DOHH2 (cell line): ENCODE results near the gene NUAK2.

Source experiments
- H3F3A ChIP-seq: fragments of 200-600 bp; sonication (generic), shearing (Covaris generic); 2 replicates; pipeline ENCODE4 v1.6.0; 2016; ENCODE audit warnings: antibody characterized with exemption, mild to moderate bottlenecking; ENCODE audit not compliant: control insufficient read depth, insufficient read depth
- H3K27ac ChIP-seq: fragments of 200-600 bp; sonication (generic); 2 replicates; pipeline ENCODE4 v1.5.1; 2014; ENCODE audit warnings: low read depth, mild to moderate bottlenecking, low read length, moderate library complexity
- H3K27me3 ChIP-seq: fragments of 200-600 bp; sonication (generic); 2 replicates; pipeline ENCODE4 v1.6.1; 2014; ENCODE audit warnings: mild to moderate bottlenecking, low read length, mixed read lengths; ENCODE audit not compliant: control insufficient read depth
- H3K36me3 ChIP-seq: fragments of 200-600 bp; sonication (generic); 2 replicates; pipeline ENCODE4 v1.6.1; 2014; ENCODE audit warnings: mild to moderate bottlenecking, low read length, moderate library complexity, mixed read lengths; ENCODE audit not compliant: control insufficient read depth
- H3K4me1 ChIP-seq: fragments of 200-600 bp; sonication (generic); 2 replicates; pipeline ENCODE4 v1.6.1; 2014; ENCODE audit warnings: mild to moderate bottlenecking, low read length, mixed read lengths; ENCODE audit not compliant: control insufficient read depth
- H3K4me2 ChIP-seq: fragments of 200-600 bp; sonication (generic); 2 replicates; pipeline ENCODE4 v1.6.0; 2014; ENCODE audit warnings: mild to moderate bottlenecking, low read length, moderate library complexity
- H3K4me3 ChIP-seq: fragments of 200-600 bp; sonication (generic); 2 replicates; pipeline ENCODE4 v1.5.1; 2014; ENCODE audit warnings: mild to moderate bottlenecking, low read length, mixed read lengths
- H3K79me2 ChIP-seq: fragments of 200-600 bp; sonication (generic); 2 replicates; pipeline ENCODE4 v1.6.1; 2014; ENCODE audit warnings: mild to moderate bottlenecking, low read length, mixed read lengths; ENCODE audit not compliant: control insufficient read depth
- H3K9me2 ChIP-seq: fragments of 200-600 bp; sonication (generic); replicated peaks from 2 replicates; pipeline ENCODE4 v1.6.1; 2014; ENCODE audit warnings: mild to moderate bottlenecking, low read length, mixed read lengths; ENCODE audit not compliant: control insufficient read depth
- H3K9me3 ChIP-seq: fragments of 200-600 bp; sonication (generic); 2 replicates; pipeline ENCODE4 v1.6.1; 2014; ENCODE audit warnings: antibody characterized with exemption, low read length, mixed read lengths; ENCODE audit not compliant: control insufficient read depth, insufficient read depth
- H4K20me1 ChIP-seq: fragments of 200-600 bp; sonication (generic); 2 replicates; pipeline ENCODE4 v1.6.0; 2014; ENCODE audit warnings: low read depth, mild to moderate bottlenecking, antibody characterized with exemption, low read length, moderate library complexity; ENCODE audit not compliant: control insufficient read depth, insufficient read depth
- EZH2phosphoT487 ChIP-seq: fragments of 200-600 bp; sonication (generic); IDR thresholded peaks from 2 replicates; pipeline ENCODE4 v1.6.1; 2017; ENCODE audit warnings: borderline replicate concordance, mild to moderate bottlenecking, antibody characterized with exemption, low read length, moderate library complexity, mixed read lengths
- TF ChIP-seq, protein P1 (sequence below): fragments of 200-600 bp; sonication (generic); IDR thresholded peaks from one replicate; pipeline ENCODE4 v1.5.1; 2014; ENCODE audit warnings: antibody characterized with exemption, mild to moderate bottlenecking, low read depth, low read length; ENCODE audit not compliant: poor library complexity, severe bottlenecking

The NUAK2 gene

DNA sequence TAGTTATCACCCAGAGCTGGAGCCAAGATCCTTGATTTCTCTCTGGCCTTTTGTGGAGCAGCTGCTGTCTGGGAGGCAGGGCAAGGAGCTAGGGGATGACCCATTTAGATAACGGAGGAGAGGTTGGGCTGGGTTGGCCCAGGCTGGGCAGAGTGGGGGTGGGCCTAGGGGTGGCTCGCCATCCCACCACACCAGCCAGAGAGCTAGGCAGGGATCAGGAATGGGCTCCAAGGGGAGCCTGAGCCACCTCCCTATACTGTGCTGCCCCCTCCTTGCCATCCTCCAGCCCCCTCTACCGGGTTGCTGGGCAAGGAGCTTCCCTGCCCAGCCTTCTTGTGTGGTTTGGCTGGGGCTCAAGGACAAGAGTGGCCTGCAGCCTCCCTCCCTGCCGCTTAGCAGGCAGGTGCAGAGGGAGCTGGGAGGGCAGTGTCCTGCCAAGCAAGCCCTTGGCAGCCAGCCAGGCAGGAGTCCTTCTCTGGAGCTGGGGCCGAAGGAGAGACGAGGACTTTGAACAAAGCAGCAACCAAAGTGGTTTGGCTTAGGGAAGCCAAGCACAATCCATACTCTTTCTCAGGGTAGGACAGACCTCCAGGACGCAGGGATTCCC is 4.1 kb downstream of the NUAK2 start:
- Histone ChIP-seq H3F3A (peaks cover 15% of the 10 kb centered on the region), H3K9me3 (no peaks in the 10 kb centered on the region), H3K4me2 (peak overlapping the region; percentile 89), H4K20me1 (peaks cover 12% of the 10 kb centered on the region), H3K9me2 (no peaks in the 10 kb centered on the region), H3K36me3 (peaks cover 55% of the 10 kb centered on the region), H3K4me3 (peak overlapping the region; percentile 99), H3K27ac (peak overlapping the region; percentile 85), H3K27me3 (no peaks in the 10 kb centered on the region), H3K4me1 (peaks cover 82% of the 10 kb centered on the region), H3K79me2 (peaks cover 92% of the 10 kb centered on the region)
- TF ChIP-seq EZH2phosphoT487, result no peak
- TF ChIP-seq, protein P1, sequence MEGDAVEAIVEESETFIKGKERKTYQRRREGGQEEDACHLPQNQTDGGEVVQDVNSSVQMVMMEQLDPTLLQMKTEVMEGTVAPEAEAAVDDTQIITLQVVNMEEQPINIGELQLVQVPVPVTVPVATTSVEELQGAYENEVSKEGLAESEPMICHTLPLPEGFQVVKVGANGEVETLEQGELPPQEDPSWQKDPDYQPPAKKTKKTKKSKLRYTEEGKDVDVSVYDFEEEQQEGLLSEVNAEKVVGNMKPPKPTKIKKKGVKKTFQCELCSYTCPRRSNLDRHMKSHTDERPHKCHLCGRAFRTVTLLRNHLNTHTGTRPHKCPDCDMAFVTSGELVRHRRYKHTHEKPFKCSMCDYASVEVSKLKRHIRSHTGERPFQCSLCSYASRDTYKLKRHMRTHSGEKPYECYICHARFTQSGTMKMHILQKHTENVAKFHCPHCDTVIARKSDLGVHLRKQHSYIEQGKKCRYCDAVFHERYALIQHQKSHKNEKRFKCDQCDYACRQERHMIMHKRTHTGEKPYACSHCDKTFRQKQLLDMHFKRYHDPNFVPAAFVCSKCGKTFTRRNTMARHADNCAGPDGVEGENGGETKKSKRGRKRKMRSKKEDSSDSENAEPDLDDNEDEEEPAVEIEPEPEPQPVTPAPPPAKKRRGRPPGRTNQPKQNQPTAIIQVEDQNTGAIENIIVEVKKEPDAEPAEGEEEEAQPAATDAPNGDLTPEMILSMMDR, result peak; percentile 22

DNA sequence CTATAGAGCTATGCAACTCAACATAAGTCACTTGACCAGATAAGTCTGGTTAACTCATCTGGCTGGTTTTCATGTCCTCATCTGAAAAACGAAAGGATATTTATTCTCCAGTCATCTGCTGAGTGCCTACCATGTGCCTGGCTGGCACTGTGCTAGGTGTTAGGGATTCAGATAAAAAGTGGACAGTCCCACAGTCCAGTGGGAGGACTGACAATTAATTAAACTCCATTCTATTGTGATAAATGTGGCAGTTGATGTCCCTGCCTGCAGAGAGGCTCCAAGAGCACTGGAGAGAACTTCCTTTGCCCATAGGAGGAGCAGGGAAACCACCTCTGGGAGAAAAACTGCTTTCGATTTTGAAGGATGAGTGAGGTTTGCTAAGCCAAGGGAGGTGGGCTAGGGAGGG is 5.4 kb downstream of the NUAK2 start:
- peak overlapping the region; percentile 99 for H3K4me3 ChIP-seq
- peaks cover 12% of the 10 kb centered on the region for H4K20me1 ChIP-seq
- peaks cover 100% of the 10 kb centered on the region for H3K79me2 ChIP-seq
- H3K9me3 ChIP-seq, result no peaks in the 10 kb centered on the region
- peaks cover 64% of the 10 kb centered on the region for H3K36me3 ChIP-seq
- TF ChIP-seq, protein P1, result no peak
- no peak for TF ChIP-seq EZH2phosphoT487
- peaks cover 89% of the 10 kb centered on the region for H3K4me1 ChIP-seq
- H3K9me2 ChIP-seq, result no peaks in the 10 kb centered on the region
- H3K27me3 ChIP-seq, result no peaks in the 10 kb centered on the region
- H3K4me2 ChIP-seq, result peak overlapping the region; percentile 89
- H3F3A ChIP-seq, result peaks cover 15% of the 10 kb centered on the region
- peak overlapping the region; percentile 85 for H3K27ac ChIP-seq

DNA sequence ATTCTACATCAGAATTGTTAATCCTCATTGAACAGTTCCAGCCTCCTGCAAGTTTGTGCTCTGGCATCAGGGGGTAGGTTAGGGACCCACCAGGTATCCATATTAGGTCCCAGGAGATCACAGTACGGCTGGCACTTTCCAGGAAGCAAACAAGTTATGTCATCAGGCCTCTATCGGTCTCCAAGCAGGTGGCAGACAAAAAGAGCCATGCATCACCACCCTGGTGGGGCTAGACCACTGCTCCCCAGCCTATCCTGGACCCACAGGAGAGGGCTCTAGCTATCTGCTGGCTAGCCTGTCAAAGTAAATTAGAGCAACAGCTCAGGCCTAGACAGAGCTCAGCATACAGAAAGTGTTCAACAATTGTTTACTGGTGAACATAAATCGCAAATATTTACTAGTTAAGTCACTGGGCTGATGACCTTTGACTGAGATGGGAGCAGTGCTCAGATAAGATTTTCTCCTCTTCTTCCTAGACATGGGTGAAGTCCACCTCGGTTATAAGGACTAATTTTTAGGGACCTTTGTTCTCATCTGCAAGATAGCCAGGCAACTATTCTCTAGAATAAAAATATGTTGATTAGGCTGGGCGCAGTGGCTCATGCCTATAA is 6.4 kb downstream of the NUAK2 start:
- H3F3A ChIP-seq, result peaks cover 15% of the 10 kb centered on the region
- no peaks in the 10 kb centered on the region for H3K9me2 ChIP-seq
- peaks cover 100% of the 10 kb centered on the region for H3K79me2 ChIP-seq
- peaks cover 4% of the 10 kb centered on the region for H4K20me1 ChIP-seq
- TF ChIP-seq, protein P1, result no peak
- TF ChIP-seq EZH2phosphoT487, result no peak
- H3K4me3 ChIP-seq, result peak overlapping the region; percentile 72
- no peaks in the 10 kb centered on the region for H3K9me3 ChIP-seq
- peaks cover 66% of the 10 kb centered on the region for H3K36me3 ChIP-seq
- no peaks in the 10 kb centered on the region for H3K27me3 ChIP-seq
- peak overlapping the region; percentile 89 for H3K4me2 ChIP-seq
- peak overlapping the region; percentile 85 for H3K27ac ChIP-seq
- H3K4me1 ChIP-seq, result peaks cover 93% of the 10 kb centered on the region
